PC-3 (cell line): ENCODE measurements around the gene LY86. TPM values are rescaled to one million over a fixed set of nuclear protein-coding genes. Genes with fewer than 3 reads are reported as not detected.

Experiments
- ATAC-seq: fragments of 200-7000 bp; cut with Tn5 transposase; 2 replicates; pipeline ENCODE4 v1.9.1; 2020; ENCODE audit warnings: mild to moderate bottlenecking, moderate library complexity
- BruUV-seq: library from RNA; stranded (reverse); fragments of 400-500 nt; replicated peaks from 2 replicates; lab custom pipeline; 2021; lab: Mats Ljungman, UMichigan
- CTCF ChIA-PET: fragments of 300-600 bp; sonication (Branson Sonifier 250); formaldehyde crosslinking; loops from one replicate; lab custom pipeline; 2022; ENCODE audit warnings: antibody characterized with exemption; lab: Charles Lee
- POLR2A ChIA-PET: fragments of 300-600 bp; sonication (Branson Sonifier 250); formaldehyde crosslinking; loops from one replicate; lab custom pipeline; 2022; ENCODE audit warnings: antibody characterized with exemption; ENCODE audit not compliant: unreplicated experiment; lab: Charles Lee
- DNase-seq: peaks from one replicate; pipeline ENCODE4 v3.0.0-alpha.2; 2015
- H2AFZ ChIP-seq: fragments of 300-600 bp; sonication (generic); 2 replicates; pipeline ENCODE4 v1.6.0; 2016; ENCODE audit warnings: antibody characterized with exemption, low read length
- H3F3A ChIP-seq: fragments of 300-600 bp; sonication (generic); one replicate; pipeline ENCODE4 v1.6.0; 2017; ENCODE audit warnings: antibody characterized with exemption, low read length, control low read depth, mild to moderate bottlenecking; ENCODE audit not compliant: unreplicated experiment
- H3K27ac ChIP-seq: fragments of 300-600 bp; sonication (generic); 2 replicates; pipeline ENCODE4 v1.5.1; 2016; ENCODE audit warnings: mild to moderate bottlenecking, low read length
- H3K27me3 ChIP-seq: fragments of 300-600 bp; sonication (generic); 2 replicates; pipeline ENCODE4 v1.6.1; 2016; ENCODE audit warnings: low read length, mixed read lengths
- H3K36me3 ChIP-seq: fragments of 300-600 bp; sonication (generic); 2 replicates; pipeline ENCODE4 v1.6.1; 2016; ENCODE audit warnings: low read depth, mixed run types, low read length, mixed read lengths
- H3K4me1 ChIP-seq: fragments of 300-600 bp; sonication (generic); 2 replicates; pipeline ENCODE4 v1.5.1; 2016; ENCODE audit warnings: low read length; ENCODE audit not compliant: insufficient read depth
- H3K4me2 ChIP-seq: fragments of 300-600 bp; sonication (generic); 2 replicates; pipeline ENCODE4 v1.6.0; 2016; ENCODE audit warnings: low read length
- H3K4me3 ChIP-seq: fragments of 300-600 bp; sonication (generic); 2 replicates; pipeline ENCODE4 v1.5.1; 2016; ENCODE audit warnings: mild to moderate bottlenecking, low read length, mixed read lengths
- H3K79me2 ChIP-seq: fragments of 300-600 bp; sonication (generic); 2 replicates; pipeline ENCODE4 v1.6.1; 2017; ENCODE audit warnings: low read length, mixed read lengths
- H3K9ac ChIP-seq: fragments of 300-600 bp; sonication (generic); 2 replicates; pipeline ENCODE4 v1.6.0; 2016; ENCODE audit warnings: mild to moderate bottlenecking, low read length
- H3K9me2 ChIP-seq: fragments of 300-600 bp; sonication (generic); replicated peaks from 2 replicates; pipeline ENCODE4 v1.6.1; 2016; ENCODE audit warnings: mixed run types, low read length, mixed read lengths
- H3K9me3 ChIP-seq: fragments of 300-600 bp; sonication (generic); 2 replicates; pipeline ENCODE4 v1.6.1; 2016; ENCODE audit warnings: low read length, mixed read lengths
- H4K20me1 ChIP-seq: fragments of 300-600 bp; sonication (generic); 2 replicates; pipeline ENCODE4 v1.6.1; 2016; ENCODE audit warnings: low read length, mixed read lengths
- CTCF ChIP-seq: fragments of 300-600 bp; sonication (generic); conservative IDR thresholded peaks from 2 replicates; pipeline ENCODE4 v1.5.1; 2017; ENCODE audit warnings: antibody characterized with exemption, low read depth, mild to moderate bottlenecking, low read length
- EZH2 ChIP-seq: fragments of 300-600 bp; sonication (generic); IDR thresholded peaks from one replicate; pipeline ENCODE4 v1.6.1; 2017; ENCODE audit warnings: antibody characterized with exemption, mild to moderate bottlenecking, low read length; ENCODE audit not compliant: unreplicated experiment
- EZH2phosphoT487 ChIP-seq: fragments of 300-600 bp; sonication (generic); IDR thresholded peaks from 2 replicates; pipeline ENCODE4 v1.6.1; 2018; ENCODE audit warnings: mild to moderate bottlenecking, antibody characterized with exemption, low read length, borderline replicate concordance
- intact Hi-C: fragments of 100-400 bp; cut with micrococcal nuclease; formaldehyde crosslinking; loops from 2 replicates; pipeline ENCODE4 v1.9.0; 2023
- total RNA-seq: library from RNA; depleted of rRNA; stranded (reverse); fragments of >200 nt; gene quantifications from 2 replicates; pipeline ENCODE4 v1.2.3, GENCODE V29; 2014

LY86 gene
- total RNA-seq, 1 experiment from 2014 or later = not detected

GRCh38 chr6:6674872-6675271 lies 86.4 kb downstream of the LY86 start:
- no peaks in the 10 kb centered on the region for H3F3A ChIP-seq
- H3K4me2 ChIP-seq = no peak overlapping the region
- no peaks in the 10 kb centered on the region for H3K36me3 ChIP-seq
- peaks cover 17% of the 10 kb centered on the region for H3K4me1 ChIP-seq
- BruUV-seq = no TSS peak
- H3K9ac ChIP-seq = no peak overlapping the region
- peak; percentile 76 for TF ChIP-seq CTCF
- TF ChIP-seq EZH2phosphoT487 = no peak
- no peak overlapping the region for H2AFZ ChIP-seq
- H3K27ac ChIP-seq = no peak overlapping the region
- ATAC-seq (no peak), DNase-seq (peak; percentile 21)
- peaks cover 4% of the 10 kb centered on the region; the same call in 1 of the 2 replicates for H3K27me3 ChIP-seq
- H3K9me2 ChIP-seq = no peaks in the 10 kb centered on the region
- no peak overlapping the region for H3K4me3 ChIP-seq
- no peaks in the 10 kb centered on the region for H4K20me1 ChIP-seq
- intact Hi-C loops = loop anchor here (5.0 to 10.0 kb wide), 3 partner anchors 47 to 730 kb away; partner anchors contain the start of gene RREB1
- CTCF ChIA-PET = interaction anchor here (0.7 kb wide), 1 partner anchor 361 kb away, joined by 3 read pairs; no protein-coding TSS in a partner anchor
- no peaks in the 10 kb centered on the region for H3K9me3 ChIP-seq
- POLR2A ChIA-PET = no interaction called here
- H3K79me2 ChIP-seq = no peaks in the 10 kb centered on the region

DNA sequence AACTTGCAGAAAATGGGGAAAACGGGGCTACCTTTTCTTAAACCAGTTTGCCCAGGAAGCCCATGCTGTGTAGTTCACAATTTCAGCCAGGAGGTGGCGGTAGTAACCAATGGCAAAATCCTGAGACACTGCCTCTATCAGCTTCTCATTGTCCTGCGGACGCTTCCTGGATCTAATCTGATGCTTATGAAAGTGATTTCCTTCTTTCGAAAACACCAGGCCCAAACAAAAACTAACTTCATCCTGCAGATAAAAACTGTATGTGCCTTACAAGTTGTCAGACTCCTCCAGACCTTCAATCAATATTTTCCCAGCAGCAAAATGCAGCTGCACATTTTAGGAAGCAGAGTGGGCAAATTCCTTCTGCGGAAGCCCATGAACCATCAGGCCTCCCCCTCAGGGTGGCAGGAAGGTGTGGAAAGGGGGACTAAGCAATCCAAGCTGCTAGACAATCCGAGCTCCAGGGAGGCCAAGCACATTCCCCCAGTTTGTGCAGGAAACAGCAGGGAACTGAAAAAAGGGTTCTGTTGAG lies 88.5 kb downstream of the LY86 start:
- H3K27me3 ChIP-seq = peaks cover 4% of the 10 kb centered on the region; the same call in 1 of the 2 replicates
- ChIA-PET CTCF (interaction anchor here (0.8 to 1.0 kb wide), 3 partner anchors 10 to 601 kb away, joined by 3 to 4 read pairs (median 3); no protein-coding TSS in a partner anchor), POLR2A (no interaction called here)
- no peaks in the 10 kb centered on the region for H3K36me3 ChIP-seq
- no peaks in the 10 kb centered on the region for H3K79me2 ChIP-seq
- peak overlapping the region; percentile 52 for H3K9ac ChIP-seq
- H2AFZ ChIP-seq = peak overlapping the region; percentile 64
- H3K4me3 ChIP-seq = no peak overlapping the region
- intact Hi-C loops = loop anchor here (1.0 to 10.0 kb wide), 5 partner anchors 45 to 938 kb away; partner anchors contain the start of gene RREB1
- H3K4me1 ChIP-seq = peaks cover 17% of the 10 kb centered on the region
- no peaks in the 10 kb centered on the region for H3K9me3 ChIP-seq
- no peaks in the 10 kb centered on the region for H3K9me2 ChIP-seq
- ATAC-seq (peak; percentile 74), DNase-seq (peak; percentile 93)
- H3K27ac ChIP-seq = peak overlapping the region; percentile 36
- BruUV-seq = no TSS peak
- H3F3A ChIP-seq = no peaks in the 10 kb centered on the region
- TF ChIP-seq EZH2phosphoT487 (no peak), EZH2 (no peak), CTCF (peak; percentile 96)
- H3K4me2 ChIP-seq = peak overlapping the region; percentile 59
- no peaks in the 10 kb centered on the region for H4K20me1 ChIP-seq

GRCh38 chr6:6678185-6678671 lies 89.7 kb downstream of the LY86 start:
- ChIA-PET CTCF (interaction anchor here (0.7 kb wide), 1 partner anchor 19 kb away, joined by 4 read pairs; no protein-coding TSS in a partner anchor), POLR2A (interaction anchor here (0.6 kb wide), 1 partner anchor 126 kb away, joined by 3 read pairs; no protein-coding TSS in a partner anchor)
- Histone ChIP-seq H3K4me3 (no peak overlapping the region), H3K4me1 (peaks cover 17% of the 10 kb centered on the region), H2AFZ (no peak overlapping the region), H3K27ac (peak overlapping the region; percentile 36), H3K9ac (peak overlapping the region; percentile 14; the same call in 1 of the 2 replicates), H3K9me2 (no peaks in the 10 kb centered on the region), H3K9me3 (no peaks in the 10 kb centered on the region), H3K36me3 (no peaks in the 10 kb centered on the region), H3K4me2 (no peak overlapping the region), H4K20me1 (no peaks in the 10 kb centered on the region), H3F3A (no peaks in the 10 kb centered on the region), H3K79me2 (no peaks in the 10 kb centered on the region), H3K27me3 (no peaks in the 10 kb centered on the region)
- peak; percentile 71 for ATAC-seq
- TF ChIP-seq EZH2phosphoT487 (no peak), EZH2 (no peak), CTCF (no peak)
- no TSS peak for BruUV-seq
- DNase-seq = peak; percentile 70
- intact Hi-C loops = loop anchor here (5.0 to 10.0 kb wide), 3 partner anchors 44 to 727 kb away; partner anchors contain the start of gene RREB1
